DOHH2 (cell line): ENCODE measurements around the gene GOLGA3.

ENCODE experiments used
- CTCF ChIP-seq: fragments of 200-600 bp; sonication (generic); IDR thresholded peaks from one replicate; pipeline ENCODE4 v1.5.1; 2014; ENCODE audit warnings: antibody characterized with exemption, mild to moderate bottlenecking, low read depth, low read length; ENCODE audit not compliant: poor library complexity, severe bottlenecking
- EZH2phosphoT487 ChIP-seq: fragments of 200-600 bp; sonication (generic); IDR thresholded peaks from 2 replicates; pipeline ENCODE4 v1.6.1; 2017; ENCODE audit warnings: borderline replicate concordance, mild to moderate bottlenecking, antibody characterized with exemption, low read length, moderate library complexity, mixed read lengths

GRCh38 chr12:132787877-132788276 lies 40.8 kb downstream of the GOLGA3 start:
- TF ChIP-seq CTCF (no peak), EZH2phosphoT487 (no peak)
